Kidney (tissue), 14 donors: Measurements from ENCODE around the gene TBC1D10B. TPM values are rescaled to one million over a fixed set of nuclear protein-coding genes. Genes with fewer than 3 reads are reported as not detected.
A peak's percentile ranks its signal among the peaks of the same experiment; 100 is the strongest.

Experiments used
- DNase-seq, 5 donors: peaks; one replicate each; pipeline ENCODE4 v3.0.0-alpha.2; 2013 to 2020
- FAIRE-seq: peaks from 2 replicates; lab custom pipeline; 2012; peaks lifted over from hg19 to GRCh38; lab: Jason Lieb, UNC
- H3K27ac ChIP-seq, 2 donors: one replicate each; pipeline ENCODE4 v1.7.0; 2013; ENCODE audit warnings: low read depth in 2 of 2, low read length in 2 of 2, inconsistent platforms in 1 of 2
- H3K27me3 ChIP-seq: one replicate; pipeline ENCODE4 v1.7.1; 2013; ENCODE audit warnings: low read length, inconsistent platforms; ENCODE audit not compliant: control insufficient read depth, insufficient read depth
- H3K36me3 ChIP-seq, 3 donors: one replicate each; pipeline versions ENCODE4 v1.7.0 to v1.7.1; 2013; ENCODE audit warnings: low read length in 3 of 3, control low read depth in 1 of 3, inconsistent platforms in 1 of 3; ENCODE audit not compliant: insufficient read depth in 3 of 3, control insufficient read depth in 2 of 3
- H3K4me1 ChIP-seq, 3 donors: one replicate each; pipeline versions ENCODE4 v1.7.0 to v1.7.1; 2013; ENCODE audit warnings: low read length in 3 of 3, inconsistent platforms in 1 of 3, low read depth in 1 of 3; ENCODE audit not compliant: control insufficient read depth in 2 of 3, insufficient read depth in 2 of 3
- H3K4me3 ChIP-seq, 3 donors: one replicate each; pipeline versions ENCODE4 v1.7.0 to v1.8.1; 2013; ENCODE audit warnings: low read length in 3 of 3, control low read depth in 1 of 3, inconsistent platforms in 1 of 3
- H3K9ac ChIP-seq, 3 donors: one replicate each; pipeline versions ENCODE4 v1.7.0 to v1.7.1; 2013; ENCODE audit warnings: low read length in 3 of 3, control low read depth in 1 of 3, inconsistent platforms in 1 of 3
- H3K9me3 ChIP-seq, 3 donors: one replicate each; pipeline versions ENCODE4 v1.7.0 to v1.7.1; 2013; ENCODE audit warnings: low read length in 3 of 3, control low read depth in 1 of 3, inconsistent platforms in 1 of 3; ENCODE audit not compliant: control insufficient read depth in 2 of 3, insufficient read depth in 1 of 3
- intact Hi-C: fragments of 100-400 bp; cut with DNase I; formaldehyde crosslinking; loops from one replicate; pipeline ENCODE4 v1.11.1; 2022
- polyA plus RNA-seq: library from polyadenylated mRNA; stranded (reverse); fragments of 350-450 nt; fragmentation: Illumina TruSeq; extraction: RNeasy Lipid Tissue Mini Kit (QIAGEN cat#74804); gene quantifications from one replicate; pipeline ENCODE4 v1.2.3, GENCODE V29; 2014; ENCODE audit warnings: low read depth, low replicate concordance; ENCODE audit not compliant: insufficient read depth
- total RNA-seq: library from RNA; stranded (reverse); fragmentation: NEBNext Ultra II Directional; extraction: Animal tissue kit (Norgen Biotek cat#: 25700); gene quantifications from one replicate; pipeline ENCODE4 v1.2.1, GENCODE V29; 2021
- TF ChIP-seq, protein P1 (sequence below): IDR thresholded peaks from 3 replicates; pipeline ENCODE4 v1.5.1; 2012; ENCODE audit warnings: mild to moderate bottlenecking, moderate library complexity, borderline replicate concordance; ENCODE audit not compliant: insufficient read depth; ENCODE audit errors: extremely low read depth
- donor health status: control.
- donor health status: control.
- donor health status: control.
- donor health status: control.
- donor health status: control.
- donor health status: DM: yes; HTN: yes; CAD: no.
- donor health status: Normal renal cell carcinoma (clear cell type).

Gene TBC1D10B
- total and polyA plus RNA-seq, 2 donors from 2014 or later, result 30.1 to 32.7 TPM

DNA sequence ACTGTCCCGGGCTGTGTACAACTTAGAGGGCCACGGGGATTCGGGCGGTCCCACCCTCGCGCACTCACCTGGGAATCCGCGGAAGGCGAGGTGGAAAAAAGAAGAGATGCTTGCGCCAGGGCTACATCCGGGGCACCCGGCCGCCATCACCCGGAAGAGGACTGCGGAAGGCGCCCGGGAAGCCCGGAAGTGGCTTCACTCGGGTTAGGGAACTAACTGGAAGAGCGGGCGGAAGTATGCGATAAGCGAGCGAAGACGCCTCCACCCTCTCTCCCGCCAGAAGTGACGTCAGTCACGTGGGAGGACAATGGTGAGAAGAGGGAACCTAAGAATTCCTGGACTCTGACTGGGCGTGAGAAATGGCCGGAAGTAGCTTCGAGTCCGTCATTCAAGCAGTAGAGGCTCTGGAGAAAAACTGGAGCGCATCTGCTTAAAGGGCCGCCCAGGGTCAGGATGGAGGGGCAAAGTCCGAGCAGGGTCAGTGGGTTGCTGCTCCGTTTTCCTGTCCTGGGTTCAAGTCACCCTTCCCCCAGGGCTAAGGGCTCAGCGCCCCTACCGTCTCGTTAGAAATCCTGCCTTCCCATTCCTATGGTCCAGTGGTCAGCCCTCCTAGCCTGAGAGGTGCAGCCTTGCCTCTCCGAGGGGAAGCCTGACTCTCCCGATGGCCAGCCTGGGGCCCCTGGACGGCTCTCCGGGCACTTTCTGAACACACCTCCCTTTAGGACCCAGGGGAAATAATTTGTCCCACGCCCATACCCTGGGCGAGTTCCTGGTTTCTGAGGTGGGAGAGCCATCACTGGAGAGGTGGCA is 14.9 kb downstream of the TBC1D10B start, which contains the start of gene CD2BP2:
TSS of gene CD2BP2 (minus strand) at position 165 of the 810 bp plus-strand sequence. CDS start 627 bp downstream, outside the sequence.
- Histone ChIP-seq H3K9me3 (no peaks in the 10 kb centered on the region), H3K4me1 (peaks cover 0 to 35% (median 25%) of the 10 kb centered on the region in 3 donors), H3K27me3 (no peaks in the 10 kb centered on the region), H3K36me3 (peaks cover 2 to 34% (median 15%) of the 10 kb centered on the region in 3 donors), H3K4me3 (peak within 1 kb of the TSS; percentile 74 to 97 (median 97)), H3K9ac (peak within 1 kb of the TSS; percentile 80 to 99 (median 91)), H3K27ac (peak within 1 kb of the TSS; percentile 98)
- FAIRE-seq (peak; percentile 96), DNase-seq (peak; percentile 97 to 100 (median 99))
- intact Hi-C loops, result no loop called here
- TF ChIP-seq, protein P1, sequence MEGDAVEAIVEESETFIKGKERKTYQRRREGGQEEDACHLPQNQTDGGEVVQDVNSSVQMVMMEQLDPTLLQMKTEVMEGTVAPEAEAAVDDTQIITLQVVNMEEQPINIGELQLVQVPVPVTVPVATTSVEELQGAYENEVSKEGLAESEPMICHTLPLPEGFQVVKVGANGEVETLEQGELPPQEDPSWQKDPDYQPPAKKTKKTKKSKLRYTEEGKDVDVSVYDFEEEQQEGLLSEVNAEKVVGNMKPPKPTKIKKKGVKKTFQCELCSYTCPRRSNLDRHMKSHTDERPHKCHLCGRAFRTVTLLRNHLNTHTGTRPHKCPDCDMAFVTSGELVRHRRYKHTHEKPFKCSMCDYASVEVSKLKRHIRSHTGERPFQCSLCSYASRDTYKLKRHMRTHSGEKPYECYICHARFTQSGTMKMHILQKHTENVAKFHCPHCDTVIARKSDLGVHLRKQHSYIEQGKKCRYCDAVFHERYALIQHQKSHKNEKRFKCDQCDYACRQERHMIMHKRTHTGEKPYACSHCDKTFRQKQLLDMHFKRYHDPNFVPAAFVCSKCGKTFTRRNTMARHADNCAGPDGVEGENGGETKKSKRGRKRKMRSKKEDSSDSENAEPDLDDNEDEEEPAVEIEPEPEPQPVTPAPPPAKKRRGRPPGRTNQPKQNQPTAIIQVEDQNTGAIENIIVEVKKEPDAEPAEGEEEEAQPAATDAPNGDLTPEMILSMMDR, result no peak

DNA sequence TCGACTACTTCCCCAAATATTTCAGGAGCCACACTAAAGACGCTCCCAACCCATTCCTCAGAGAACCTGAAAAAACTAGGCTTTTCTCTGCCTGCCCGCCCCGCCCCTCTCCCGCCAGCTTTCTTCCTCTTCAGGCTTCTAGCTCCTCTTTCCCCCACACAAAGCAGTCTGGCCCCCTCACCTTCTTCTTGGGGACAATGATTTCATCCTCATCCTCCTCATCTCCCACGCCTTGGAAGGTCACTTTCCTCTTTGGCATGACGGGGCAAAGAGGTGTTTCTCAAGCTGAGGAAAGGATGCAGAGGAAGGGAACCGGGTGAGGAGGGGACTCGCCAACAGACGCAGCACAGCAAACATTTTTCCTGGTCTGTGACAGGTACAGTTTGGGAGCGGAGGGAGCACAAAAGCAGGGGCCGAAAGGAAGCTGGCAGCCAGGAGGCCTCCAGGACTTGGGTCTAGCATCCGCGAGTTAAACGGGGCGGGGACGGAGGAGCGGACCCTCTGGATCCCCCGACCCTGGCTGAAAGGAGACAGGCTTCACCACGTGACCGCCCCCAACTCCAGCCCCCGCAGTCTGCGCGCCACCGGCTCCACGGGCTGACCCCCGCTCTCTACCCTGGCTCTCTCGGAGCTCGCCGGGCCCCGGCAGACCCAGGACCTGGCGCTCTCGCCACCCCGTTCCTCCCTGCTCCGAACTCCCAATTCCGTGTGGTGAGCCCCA is 15.7 kb downstream of the TBC1D10B start:
- TF ChIP-seq, protein P1, result no peak
- Histone ChIP-seq H3K27ac (peak overlapping the region; percentile 98), H3K4me3 (peak overlapping the region; percentile 74 to 97 (median 97)), H3K9me3 (no peaks in the 10 kb centered on the region), H3K27me3 (no peaks in the 10 kb centered on the region), H3K36me3 (peaks cover 2 to 37% (median 15%) of the 10 kb centered on the region in 3 donors), H3K4me1 (peaks cover 0 to 35% (median 29%) of the 10 kb centered on the region in 3 donors), H3K9ac (peak overlapping the region; percentile 52 to 99 (median 91))
- FAIRE-seq, result no peak
- peak in 1 of 5 donors; percentile 47 for DNase-seq
- intact Hi-C loops, result no loop called here

DNA sequence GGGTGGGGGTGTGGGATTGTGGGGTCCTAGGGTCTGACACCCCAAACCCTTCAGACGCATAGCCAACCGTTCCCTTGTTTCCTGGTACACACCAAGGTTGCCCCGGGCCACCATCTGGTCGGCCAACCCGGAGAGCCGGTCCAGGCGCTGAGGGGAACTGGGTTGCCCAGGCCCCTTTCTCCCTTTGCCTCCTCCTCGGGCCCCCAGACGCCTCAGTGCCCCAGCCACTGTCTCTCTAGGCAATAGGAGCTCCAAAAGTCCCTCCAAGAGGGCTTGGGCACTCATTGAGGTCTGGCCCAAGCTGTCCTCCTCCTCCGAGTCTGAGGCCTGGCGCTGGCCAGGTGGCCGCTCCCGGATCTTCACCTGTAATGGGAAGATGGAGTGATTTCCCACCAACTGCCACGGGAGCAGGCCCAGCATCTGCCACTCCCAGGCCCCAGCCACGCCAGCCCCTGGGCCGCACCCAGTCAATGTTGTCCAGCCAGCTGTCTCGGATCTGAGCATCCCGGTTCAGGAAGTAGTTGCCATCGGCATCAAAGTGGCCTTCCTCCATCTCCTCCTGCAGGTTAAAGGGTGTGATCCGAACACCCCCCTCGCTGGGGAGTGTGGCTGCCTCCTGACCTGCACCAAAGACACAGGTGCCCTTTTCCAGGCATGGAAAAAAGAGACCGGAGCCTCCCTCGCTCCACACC is 16.7 kb downstream of the TBC1D10B start:
- H3K36me3 ChIP-seq, result peaks cover 2 to 28% (median 11%) of the 10 kb centered on the region in 3 donors
- no peak overlapping the region for H3K27ac ChIP-seq
- TF ChIP-seq, protein P1, result no peak
- H3K4me1 ChIP-seq, result peaks cover 0 to 35% (median 29%) of the 10 kb centered on the region in 3 donors
- intact Hi-C loops, result no loop called here
- FAIRE-seq, result no peak
- H3K9ac ChIP-seq, result peak overlapping the region in 1 of 3 donors; percentile 99
- no peaks in the 10 kb centered on the region for H3K27me3 ChIP-seq
- H3K4me3 ChIP-seq, result no peak overlapping the region
- peak in 1 of 5 donors; percentile 75 for DNase-seq
- no peaks in the 10 kb centered on the region for H3K9me3 ChIP-seq
